ENCODE data around the gene ARHGAP1. TPM values are rescaled to one million over a fixed set of nuclear protein-coding genes. Genes with fewer than 3 reads are reported as not detected.

The ARHGAP1 gene
- total and polyA plus RNA-seq, 2 of the 13 experiments (the other 11 are each of a cell fraction or from before 2014, with no cell fraction given) = 18.6 to 30.3 TPM

DNA sequence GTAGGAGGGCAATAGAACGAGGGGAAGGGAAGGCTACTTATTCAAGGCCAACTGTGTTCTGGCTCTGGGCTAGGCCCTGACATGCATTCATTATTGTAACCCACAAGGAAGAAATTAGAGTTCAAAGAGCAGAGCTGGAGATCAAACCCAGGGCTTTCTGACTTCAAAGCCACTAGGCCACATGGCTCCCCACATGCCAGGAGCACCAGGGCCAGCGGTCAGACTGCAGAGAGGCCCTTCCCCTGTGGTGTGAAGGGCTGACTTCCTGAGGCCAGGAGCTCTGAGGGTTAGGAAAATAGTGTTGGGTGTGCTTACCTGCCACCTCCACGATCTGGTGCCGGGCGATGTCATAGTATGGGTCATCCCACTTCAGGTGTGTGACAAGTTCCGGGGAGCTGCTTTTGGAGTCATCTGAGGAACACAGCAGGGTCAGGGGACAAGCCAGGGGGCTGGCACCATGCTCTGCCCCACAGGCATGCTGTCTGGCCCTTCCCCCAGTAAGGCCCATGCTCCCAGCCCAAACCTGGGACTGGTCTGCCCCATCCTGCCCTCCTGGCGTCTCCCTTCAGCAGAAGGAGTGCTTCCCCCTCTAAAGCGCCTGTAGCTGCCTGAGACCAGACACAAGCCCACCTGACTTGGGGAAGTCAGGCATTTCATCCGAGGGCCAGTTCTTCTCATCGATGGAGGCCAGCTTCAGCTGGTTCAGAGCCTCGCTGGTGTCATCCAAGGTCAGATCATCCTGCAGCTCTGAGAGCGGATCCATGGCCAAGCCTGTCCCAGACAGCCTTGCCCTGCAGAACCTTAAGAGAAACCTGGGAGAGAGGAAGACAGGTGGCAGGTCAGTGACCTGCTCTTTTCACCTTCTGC is 4.8 kb downstream of the ARHGAP1 start (continued):
- no peak for TF ChIP-seq ARID2 (CRISPR knock-in tag; IDR thresholded peaks at IDR 0.05; ENCODE audit: borderline replicate concordance)
- TF ChIP-seq ZNF121 (CRISPR knock-in tag; IDR thresholded peaks at IDR 0.05) = no peak
- TF ChIP-seq ZEB1 (IDR thresholded peaks at IDR 0.05; ENCODE audit: insufficient replicate concordance, low read depth) = peak; percentile 39
- TF ChIP-seq ZIK1 (CRISPR knock-in tag; IDR thresholded peaks at IDR 0.05; ENCODE audit: borderline replicate concordance, low read depth) = 0 out of 2 replicates have a peak, but pooled peaks have one; percentile 54
- no peak for TF ChIP-seq SMARCE1 (IDR thresholded peaks at IDR 0.05; ENCODE audit: borderline replicate concordance)
- TF ChIP-seq ZNF496 (CRISPR knock-in tag; IDR thresholded peaks at IDR 0.05; ENCODE audit: insufficient replicate concordance) = no peak
- no peak for TF ChIP-seq SYNCRIP (IDR thresholded peaks at IDR 0.05; ENCODE audit: insufficient read depth, low read depth, low read length)
- no peak for TF ChIP-seq ZNF30 (CRISPR knock-in tag; IDR thresholded peaks at IDR 0.05)
- peak; percentile 31; the same call in 1 of the 2 replicates for TF ChIP-seq ZSCAN25 (CRISPR knock-in tag; IDR thresholded peaks at IDR 0.05)
- peak; percentile 34; the same call in 1 of the 2 replicates for TF ChIP-seq TEAD2 (CRISPR knock-in tag; IDR thresholded peaks at IDR 0.05)
- peak; percentile 86; the same call in 1 of the 2 replicates for TF ChIP-seq ZFP36L1 (CRISPR knock-in tag; IDR thresholded peaks at IDR 0.05)
- peak; percentile 28; the same call in 1 of the 2 replicates for TF ChIP-seq PITX1 (CRISPR knock-in tag; IDR thresholded peaks at IDR 0.05)
- TF ChIP-seq NONO (IDR thresholded peaks at IDR 0.05) = no peak
- TF ChIP-seq NONO (CRISPR knock-in tag; conservative IDR thresholded peaks at IDR 0.05) = no peak
- TF ChIP-seq HNF4A (CRISPR knock-in tag; IDR thresholded peaks at IDR 0.05) = peak; percentile 67; the same call in 1 of the 2 replicates
- TF ChIP-seq NFIC (IDR thresholded peaks at IDR 0.05; ENCODE audit: low read length) = no peak
- TF ChIP-seq ZNF460 (CRISPR knock-in tag; IDR thresholded peaks at IDR 0.05; ENCODE audit: borderline replicate concordance) = no peak
- peak; percentile 29; the same call in 1 of the 2 replicates for TF ChIP-seq ZFP90 (CRISPR knock-in tag; IDR thresholded peaks at IDR 0.05; ENCODE audit: borderline replicate concordance)
- TF ChIP-seq NCOA2 (CRISPR knock-in tag; IDR thresholded peaks at IDR 0.05) = peak; percentile 64
- TF ChIP-seq ZBTB20 (CRISPR knock-in tag; IDR thresholded peaks at IDR 0.05; ENCODE audit: borderline replicate concordance, low read depth) = peak; percentile 73; the same call in 1 of the 2 replicates
- no peak for TF ChIP-seq GFI1 (CRISPR knock-in tag; IDR thresholded peaks at IDR 0.05; ENCODE audit: borderline replicate concordance)
- TF ChIP-seq POLR2AphosphoS2 (IDR thresholded peaks at IDR 0.05; ENCODE audit: low read depth, low read length) = no peak
- no peak for TF ChIP-seq TBL1XR1 (IDR thresholded peaks at IDR 0.05; ENCODE audit: borderline replicate concordance, low read length, partially characterized antibody)
- TF ChIP-seq JARID2 (CRISPR knock-in tag; IDR thresholded peaks at IDR 0.05; ENCODE audit: insufficient replicate concordance) = no peak
- peak; percentile 75; the same call in 1 of the 2 replicates for TF ChIP-seq ZNF225 (CRISPR knock-in tag; IDR thresholded peaks at IDR 0.05)
- TF ChIP-seq CHCHD3 (CRISPR knock-in tag; IDR thresholded peaks at IDR 0.05) = no peak
- TF ChIP-seq ATF7-NPFF (CRISPR knock-in tag; IDR thresholded peaks at IDR 0.05; ENCODE audit: low read depth) = no peak; the same call in 1 of the 2 replicates
- 0 out of 2 replicates have a peak, but pooled peaks have one; percentile 16 for TF ChIP-seq FOXK1 (CRISPR knock-in tag; IDR thresholded peaks at IDR 0.05; ENCODE audit: borderline replicate concordance, low read depth)
- TF ChIP-seq ZNF484 (CRISPR knock-in tag; IDR thresholded peaks at IDR 0.05; ENCODE audit: borderline replicate concordance, low read depth) = no peak
- TF ChIP-seq ZNF354B (CRISPR knock-in tag; IDR thresholded peaks at IDR 0.05) = no peak
- no peak for TF ChIP-seq ZNF251 (CRISPR knock-in tag; IDR thresholded peaks at IDR 0.05)
- TF ChIP-seq SP140L (CRISPR knock-in tag; IDR thresholded peaks at IDR 0.05; ENCODE audit: borderline replicate concordance) = no peak

Data from HepG2 (cell line).